ENCODE results near the gene ARHGAP26.
"Not testable (repeated sequence)": the region's sequence is repeated elsewhere in the genome, so short reads cannot be mapped to it uniquely, and the experiment has no call there.

ARHGAP26 gene

DNA sequence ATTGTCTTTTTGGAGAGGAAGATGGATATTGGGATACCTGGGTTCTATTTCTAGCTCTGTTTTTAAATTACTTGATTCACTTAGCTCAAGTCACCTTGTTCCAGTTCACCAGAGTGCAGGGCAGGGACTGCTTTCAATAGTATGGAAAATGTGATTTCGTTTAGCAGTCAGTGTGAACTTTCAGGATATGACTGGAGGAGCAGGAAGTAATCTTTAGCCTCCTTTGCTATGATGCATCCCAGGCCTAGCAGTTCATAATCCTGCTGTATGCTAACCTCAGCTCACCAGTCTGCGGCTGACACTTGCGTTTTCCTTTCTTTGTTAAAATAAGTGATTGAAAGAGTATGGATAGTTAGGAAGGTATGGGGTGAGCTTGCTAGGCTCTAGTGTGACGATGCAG is 169.7 kb downstream of the ARHGAP26 start:
- DNase-seq, result no peak

DNA sequence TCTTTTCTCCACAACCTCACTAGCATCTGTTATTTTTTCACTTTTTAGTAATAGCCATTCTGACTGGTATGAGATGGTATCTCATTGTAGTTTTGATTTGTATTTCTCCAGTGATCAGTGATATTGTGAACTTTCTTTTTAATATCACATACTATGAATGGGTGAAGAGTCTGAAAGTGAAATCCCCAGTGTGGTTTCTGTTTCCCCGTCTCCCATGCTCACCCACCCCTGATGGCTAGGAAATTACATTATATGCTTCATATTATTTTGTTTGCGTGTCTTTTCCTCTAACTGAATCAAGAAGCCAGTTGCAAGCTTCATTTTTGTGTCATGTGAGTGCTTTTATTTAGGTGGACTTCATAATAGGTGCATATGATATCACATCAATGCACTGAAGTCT is 171.1 kb downstream of the ARHGAP26 start:
- no peak for DNase-seq

- DNase-seq, result no peak
Observed at GRCh38 chr5:142942901-142943300, 172.7 kb downstream of the ARHGAP26 start.

DNA sequence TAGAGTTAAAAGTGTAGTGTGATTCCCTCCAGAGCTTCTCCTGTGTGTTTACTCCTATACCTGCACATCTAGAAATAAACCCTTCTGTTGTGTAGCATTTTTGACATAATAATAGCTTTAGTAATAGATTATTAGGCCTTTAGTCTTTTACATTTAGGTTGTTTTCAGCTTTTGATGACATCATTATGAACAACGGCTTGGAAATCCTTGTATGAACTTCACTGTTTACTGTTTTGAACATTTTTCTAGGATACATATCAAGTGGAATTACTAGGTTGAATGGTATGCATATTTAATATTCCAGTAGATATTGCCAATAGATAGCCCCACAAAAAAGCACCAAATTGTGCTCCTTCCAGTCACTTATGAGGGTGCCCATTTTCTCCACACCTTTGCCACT is 174.0 kb downstream of the ARHGAP26 start:
- no peak for DNase-seq

DNA sequence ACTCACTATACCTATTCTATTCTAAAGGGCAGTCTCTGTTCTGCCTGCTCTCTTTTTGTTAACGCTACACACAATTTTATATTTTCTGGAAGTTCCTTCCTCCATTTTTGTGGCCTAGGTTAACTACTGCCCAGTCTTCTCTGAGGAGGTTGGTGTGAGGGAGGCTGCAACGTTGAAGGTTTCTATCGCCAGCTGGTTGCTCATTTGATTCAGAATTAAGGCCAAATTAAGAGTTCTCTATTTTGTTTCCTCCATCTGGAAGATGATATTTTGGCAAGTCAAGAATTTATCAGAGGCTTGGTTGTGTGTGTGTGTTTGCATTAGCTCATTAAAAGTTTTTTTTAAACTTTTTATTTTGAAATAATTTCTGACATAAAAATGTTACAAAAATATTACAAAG is 175.1 kb downstream of the ARHGAP26 start:
- no peak for DNase-seq

DNA sequence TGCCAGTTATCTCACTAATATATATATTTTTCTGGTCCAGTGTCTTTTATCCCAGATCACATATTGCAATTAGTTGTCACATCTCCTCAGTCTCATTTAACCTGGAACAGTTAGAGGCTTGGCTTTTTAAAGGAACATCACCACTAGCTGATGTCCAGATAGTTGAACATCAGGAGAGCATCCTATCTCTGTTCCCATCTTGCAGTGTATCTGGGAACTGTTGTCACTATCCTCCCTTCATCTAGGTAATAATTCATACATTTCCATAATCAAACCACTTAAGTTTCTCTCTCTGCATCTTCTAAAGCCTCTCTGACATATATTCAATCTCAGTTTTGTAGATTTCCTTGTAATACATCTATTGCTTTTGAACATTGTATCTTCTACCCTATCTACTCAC is 175.7 kb downstream of the ARHGAP26 start:
- DNase-seq, result no peak

DNA sequence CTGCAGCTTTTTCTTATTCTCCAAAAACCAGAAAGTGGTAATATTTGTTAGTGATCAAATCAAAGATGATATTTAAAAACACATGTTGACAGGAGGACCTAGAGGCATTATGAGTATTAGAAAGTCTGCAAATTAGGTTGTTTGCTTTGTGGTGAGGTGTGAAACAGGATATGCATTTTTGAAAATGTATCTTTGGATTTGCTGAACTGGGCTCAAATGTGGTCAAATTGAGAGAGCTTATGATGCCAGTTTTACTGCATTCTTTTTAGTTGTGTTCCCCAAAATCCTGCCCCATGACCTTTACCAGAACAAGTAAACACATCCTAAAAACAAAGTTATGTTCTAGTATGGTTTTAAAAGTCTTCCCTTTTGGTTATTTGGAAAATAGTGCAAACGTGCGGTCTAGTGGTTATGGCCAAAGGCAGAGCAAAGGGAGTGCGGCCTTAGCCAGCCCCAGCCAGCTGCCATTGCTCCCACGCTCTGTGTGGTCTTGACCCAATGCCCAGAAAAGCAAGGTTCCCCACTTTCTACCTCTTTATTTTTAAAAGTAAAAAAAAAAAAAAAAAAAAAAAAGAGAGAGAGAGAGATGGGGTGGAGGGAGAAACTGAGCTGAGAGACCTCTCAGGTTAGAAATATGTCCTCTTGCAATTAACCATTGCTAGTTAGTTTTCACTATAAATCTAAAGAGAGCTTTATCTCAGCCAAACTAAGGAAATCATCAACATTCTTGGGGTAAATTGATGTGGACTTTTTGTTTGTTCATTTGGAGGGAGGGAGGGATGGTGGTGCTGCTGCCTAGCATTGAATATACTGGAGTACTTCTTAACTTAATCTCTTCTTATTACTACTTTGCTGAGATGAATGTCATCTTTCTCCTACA is 176.6 kb downstream of the ARHGAP26 start:
- no peak for DNase-seq

DNA sequence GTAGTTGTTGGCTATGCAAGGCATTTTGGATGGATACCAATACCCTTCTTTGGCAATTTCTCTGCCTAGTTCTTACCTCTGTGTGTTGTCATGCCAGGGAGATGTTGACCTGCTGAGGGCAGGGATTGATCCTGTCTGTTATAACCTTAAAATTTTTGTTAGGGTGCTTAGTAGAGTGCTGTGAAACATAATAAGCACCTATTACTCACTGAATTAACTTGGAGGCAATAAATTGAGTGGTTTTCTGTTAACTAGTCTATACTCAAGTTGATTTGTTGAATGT is 177.2 kb downstream of the ARHGAP26 start:
- DNase-seq, result no peak

DNA sequence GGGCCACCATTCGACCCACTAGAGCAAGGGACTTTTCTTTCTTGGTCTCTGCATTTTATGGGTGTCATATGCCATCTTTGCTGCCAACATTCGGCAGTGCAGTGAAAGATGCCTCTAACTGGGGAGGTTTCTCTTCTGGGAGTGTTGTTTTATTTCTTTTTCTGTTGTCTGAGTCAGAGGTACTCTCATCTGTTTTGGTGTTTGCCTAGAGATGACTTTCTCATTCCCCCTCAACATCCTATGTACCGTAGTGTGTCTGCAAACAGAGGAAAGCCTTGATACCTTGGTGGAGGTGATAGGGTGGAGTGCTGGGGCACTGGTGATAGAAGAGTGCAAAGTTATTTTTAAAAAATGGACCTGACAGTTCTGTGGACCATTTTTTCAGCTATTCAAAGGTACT is 182.1 kb downstream of the ARHGAP26 start:
- no peak for DNase-seq

DNA sequence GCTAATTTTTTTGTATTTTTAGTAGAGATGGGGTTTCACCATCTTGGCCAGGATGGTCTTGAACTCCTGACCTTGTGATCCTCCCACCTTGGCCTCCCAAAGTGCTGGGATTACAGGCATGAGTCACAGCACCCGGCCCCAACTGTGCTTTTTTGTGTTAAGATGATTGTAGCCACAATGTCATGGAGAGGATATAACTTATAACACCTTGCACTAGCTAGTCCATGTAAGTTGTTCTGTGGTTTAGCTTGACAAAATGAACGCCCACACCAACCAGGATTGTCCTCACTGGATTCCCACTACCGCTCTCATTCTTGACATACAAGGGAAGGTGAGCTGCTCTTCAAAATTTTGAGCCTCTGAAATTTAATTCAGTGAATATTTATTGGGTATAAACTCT is 182.7 kb downstream of the ARHGAP26 start:
- DNase-seq, result not testable (repeated sequence)

GRCh38 chr5:142954455-142954854 is 184.3 kb downstream of the ARHGAP26 start:
- DNase-seq, result no peak

- DNase-seq, result no peak
Observed at GRCh38 chr5:142955628-142956027, 185.5 kb downstream of the ARHGAP26 start.

- DNase-seq, result no peak
Observed at GRCh38 chr5:142957528-142957927, 187.4 kb downstream of the ARHGAP26 start.

- no peak for DNase-seq
Observed at GRCh38 chr5:142958944-142959682, 188.9 kb downstream of the ARHGAP26 start.

DNA sequence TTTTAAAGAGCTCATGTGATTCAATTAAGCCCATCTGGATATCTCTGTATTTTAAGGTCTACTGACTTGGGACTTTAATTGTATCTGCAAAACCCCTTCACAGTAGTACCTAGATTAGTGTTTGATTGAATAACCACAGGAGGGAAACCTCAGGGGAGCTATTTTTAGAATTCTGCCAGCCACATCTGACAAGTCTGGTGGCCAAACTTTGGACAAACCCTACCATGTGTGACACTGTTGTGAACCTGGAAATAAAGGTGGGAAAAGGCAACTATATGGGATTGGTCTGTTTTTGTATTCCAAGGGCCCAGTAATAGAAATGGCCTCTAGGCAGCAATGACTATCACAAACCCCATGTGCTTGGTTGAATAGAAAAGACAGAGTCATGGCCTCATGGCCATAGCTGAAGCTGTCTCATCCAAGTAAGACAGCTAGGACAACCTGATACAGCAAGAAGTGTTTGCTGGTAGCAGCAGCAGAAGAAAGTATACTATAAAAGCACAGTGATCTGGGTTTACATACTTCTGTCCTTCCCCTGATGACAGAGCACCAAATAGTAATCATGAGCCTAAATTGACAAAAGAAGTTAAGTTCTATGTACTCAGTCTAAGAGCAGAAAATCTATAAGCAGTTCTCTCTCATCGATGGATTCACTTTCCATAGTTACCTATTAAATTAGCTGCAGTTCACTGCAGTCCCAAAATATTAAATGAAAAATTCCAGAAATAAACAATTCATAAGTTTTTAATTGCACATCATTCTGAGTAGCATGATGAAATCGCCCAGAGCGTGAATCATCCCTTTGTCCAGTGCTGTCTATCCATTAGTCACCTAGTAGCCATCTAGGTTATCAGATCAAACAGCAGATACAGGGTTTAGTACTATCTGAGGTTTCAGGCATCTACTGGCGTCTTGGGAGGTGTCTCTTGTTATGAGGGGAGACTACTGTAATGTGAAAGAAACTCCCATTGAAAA is 189.8 kb downstream of the ARHGAP26 start:
- DNase-seq, result no peak

- no peak for DNase-seq
Observed at GRCh38 chr5:142961440-142962173, 191.4 kb downstream of the ARHGAP26 start.

- no peak for DNase-seq
Observed at GRCh38 chr5:142962174-142962533, 192.0 kb downstream of the ARHGAP26 start.

GRCh38 chr5:142965258-142966120 is 195.3 kb downstream of the ARHGAP26 start:
- not testable (repeated sequence) for DNase-seq

DNA sequence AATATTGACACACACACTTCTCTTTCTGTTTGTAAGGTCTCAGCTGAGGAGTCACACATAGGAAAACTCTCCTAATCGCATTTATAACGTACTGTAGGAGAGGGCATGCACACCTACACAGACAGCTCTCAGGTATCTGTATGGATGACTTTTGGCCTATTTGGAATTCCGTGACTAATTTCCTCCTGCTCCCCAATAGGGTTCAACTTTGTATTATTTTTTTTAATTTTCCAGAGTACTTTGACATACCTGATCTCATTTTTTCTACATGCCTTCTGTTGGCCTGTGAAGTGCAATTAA is 195.9 kb downstream of the ARHGAP26 start:
- DNase-seq, result no peak

- no peak for DNase-seq
Observed at GRCh38 chr5:142969186-142969585, 199.0 kb downstream of the ARHGAP26 start.

DNA sequence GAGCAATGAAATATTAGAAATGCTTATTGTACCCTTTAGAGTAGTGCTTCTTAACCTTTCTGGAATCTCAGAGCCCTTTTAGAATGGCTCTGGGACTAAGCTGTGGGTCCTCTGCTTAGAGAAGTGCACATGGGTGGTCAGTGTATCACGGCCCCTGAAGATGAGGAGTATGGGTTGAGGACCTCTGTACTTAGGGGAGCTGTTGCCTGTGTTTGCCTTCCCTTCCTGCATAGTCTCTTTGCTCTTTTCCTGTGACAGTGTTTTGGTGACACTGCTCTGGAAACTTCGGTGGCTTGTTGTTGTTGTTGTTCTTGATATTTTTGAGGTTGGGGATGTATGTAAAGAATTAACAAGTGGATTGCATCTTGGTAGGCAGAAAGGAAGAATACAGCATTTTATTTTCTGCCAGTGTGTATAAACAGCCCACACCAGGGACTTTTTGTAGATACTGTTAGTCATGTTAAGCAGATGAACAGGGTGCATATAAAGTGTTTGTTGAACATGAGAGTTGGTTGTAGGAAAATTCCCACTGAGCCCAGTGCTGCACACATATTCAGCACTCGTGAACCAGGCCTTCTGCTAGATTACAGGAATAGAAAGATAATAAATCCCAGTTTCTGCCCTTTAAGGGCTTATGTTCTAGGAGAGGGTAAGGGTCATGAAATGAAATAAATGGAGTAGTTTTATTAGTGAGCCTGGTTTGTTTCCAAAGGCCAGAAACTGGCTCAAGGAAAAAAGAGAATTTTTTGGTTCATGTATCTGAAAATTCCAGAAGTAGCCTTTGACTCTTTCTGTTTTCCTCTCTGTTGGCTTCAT is 199.7 kb downstream of the ARHGAP26 start:
- no peak for DNase-seq

All from NCI-H1694 (cell line).